Measurements from ENCODE around the gene RPA4.
"Not testable (repeated sequence)": the region's sequence is repeated elsewhere in the genome, so short reads cannot be mapped to it uniquely, and the experiment has no call there.

The RPA4 gene, protein sequence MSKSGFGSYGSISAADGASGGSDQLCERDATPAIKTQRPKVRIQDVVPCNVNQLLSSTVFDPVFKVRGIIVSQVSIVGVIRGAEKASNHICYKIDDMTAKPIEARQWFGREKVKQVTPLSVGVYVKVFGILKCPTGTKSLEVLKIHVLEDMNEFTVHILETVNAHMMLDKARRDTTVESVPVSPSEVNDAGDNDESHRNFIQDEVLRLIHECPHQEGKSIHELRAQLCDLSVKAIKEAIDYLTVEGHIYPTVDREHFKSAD

DNA sequence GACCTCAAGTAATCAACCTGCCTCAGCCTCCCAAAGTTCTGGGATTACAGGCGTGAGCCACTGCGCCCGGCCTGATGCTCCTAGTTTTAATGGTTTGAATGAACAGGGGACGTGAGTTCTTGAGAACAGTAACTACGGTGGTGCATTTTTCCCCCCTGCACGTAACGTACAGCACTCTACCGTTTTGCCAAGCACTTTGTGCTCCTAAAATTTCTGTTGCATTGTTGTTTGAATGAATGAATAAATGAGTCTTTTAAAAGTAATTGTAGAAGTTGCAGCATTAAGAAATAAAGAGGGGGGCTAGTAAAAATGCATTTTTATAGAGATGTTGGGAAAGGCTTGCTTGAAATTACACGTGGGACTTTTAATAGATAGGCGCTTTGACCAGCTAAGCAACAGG is at the start of gene RPA4:
Gene RPA4 (plus strand): TSS at position 301 of the 400 bp plus-strand sequence. CDS start 403 bp downstream, outside the sequence.
- no peak for DNase-seq

DNA sequence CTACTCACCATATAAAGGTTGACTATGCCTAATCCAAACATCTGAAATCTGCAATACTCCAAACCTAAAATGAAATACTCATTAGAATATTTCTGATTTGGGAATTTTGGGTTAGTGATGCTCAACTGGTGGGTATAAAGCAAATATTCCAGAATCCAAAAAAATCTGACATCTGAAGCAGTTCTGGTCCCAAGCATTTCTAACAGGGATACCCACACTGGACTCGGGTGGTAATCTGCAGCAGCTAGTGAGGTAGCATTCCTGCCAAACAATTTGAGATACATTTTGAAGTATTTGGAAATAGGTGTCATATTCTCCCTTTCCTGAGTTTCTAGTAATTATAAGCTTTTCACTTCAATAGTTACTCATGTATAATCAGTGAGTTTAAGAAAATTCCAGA is 49.6 kb upstream of the RPA4 start:
- DNase-seq, result no peak

GRCh38 chrX:96835660-96836289 is 47.9 kb upstream of the RPA4 start:
- DNase-seq, result no peak

DNA sequence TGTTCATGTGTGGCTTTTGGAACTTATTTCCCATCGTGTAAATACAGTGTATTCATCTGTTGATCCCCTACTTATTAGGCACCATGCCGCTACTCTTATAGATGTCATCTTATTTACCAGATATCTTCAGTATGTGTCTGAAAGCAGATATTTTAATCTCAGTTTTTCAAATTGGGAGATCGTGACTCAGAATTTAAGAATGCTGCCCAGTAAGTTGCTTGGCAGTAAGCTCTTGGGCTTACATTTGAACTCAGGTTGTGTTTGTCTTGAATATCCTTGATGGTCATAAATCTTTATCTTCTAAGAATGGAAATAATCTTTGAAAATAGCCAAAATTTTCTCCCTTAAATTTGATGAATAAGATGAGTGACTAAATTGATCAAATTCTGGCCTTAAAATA is 45.9 kb upstream of the RPA4 start:
- no peak for DNase-seq

GRCh38 chrX:96838537-96838936 is 45.2 kb upstream of the RPA4 start:
- DNase-seq, result no peak

- DNase-seq, result no peak
Measured at GRCh38 chrX:96841325-96841724, 42.4 kb upstream of the RPA4 start.

DNA sequence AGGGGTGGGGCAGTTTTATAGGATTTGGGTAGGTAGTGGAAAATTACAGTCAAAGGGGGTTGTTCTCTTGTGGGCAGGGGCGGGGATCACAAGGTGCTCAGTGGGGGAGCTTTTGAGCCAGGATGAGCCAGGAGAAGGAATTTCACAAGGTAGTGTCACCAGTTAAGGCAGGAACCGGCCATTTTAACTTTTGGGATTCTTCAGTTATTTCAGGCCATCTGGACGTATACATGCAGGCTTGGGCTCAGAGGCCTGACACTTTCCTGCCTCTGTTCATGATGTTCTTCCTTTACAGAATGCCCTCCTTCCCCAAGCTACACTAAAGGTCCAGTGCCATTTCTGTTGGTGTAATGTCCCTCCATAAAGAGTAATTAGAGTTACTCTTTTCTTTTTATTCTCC is 41.8 kb upstream of the RPA4 start:
- DNase-seq, result not testable (repeated sequence)

- no peak for DNase-seq
Measured at GRCh38 chrX:96843566-96843965, 40.1 kb upstream of the RPA4 start.

DNA sequence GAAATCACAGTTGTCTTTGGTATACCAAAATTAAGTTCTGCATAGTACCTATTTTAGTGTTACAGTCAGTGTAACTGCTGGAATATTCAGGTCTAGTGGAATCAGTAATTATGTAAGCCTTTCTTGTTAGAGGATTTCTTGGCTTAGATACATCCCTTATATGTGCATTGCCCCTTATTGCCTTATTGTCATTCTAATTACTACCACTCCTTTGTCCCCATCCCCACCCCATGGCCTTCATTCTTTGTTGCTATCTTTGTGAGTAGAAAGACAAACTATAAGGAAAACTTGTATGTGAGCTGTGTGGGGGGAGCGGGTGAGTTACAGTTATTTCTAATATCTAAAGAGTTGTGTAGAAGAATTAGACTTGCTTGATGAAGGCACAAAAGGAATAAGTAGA is 36.9 kb upstream of the RPA4 start:
- DNase-seq, result no peak

GRCh38 chrX:96859422-96859821 is 24.3 kb upstream of the RPA4 start:
- not testable (repeated sequence) for DNase-seq

GRCh38 chrX:96861218-96861617 is 22.5 kb upstream of the RPA4 start:
- DNase-seq, result no peak

GRCh38 chrX:96861661-96862060 is 22.0 kb upstream of the RPA4 start:
- DNase-seq, result no peak

DNA sequence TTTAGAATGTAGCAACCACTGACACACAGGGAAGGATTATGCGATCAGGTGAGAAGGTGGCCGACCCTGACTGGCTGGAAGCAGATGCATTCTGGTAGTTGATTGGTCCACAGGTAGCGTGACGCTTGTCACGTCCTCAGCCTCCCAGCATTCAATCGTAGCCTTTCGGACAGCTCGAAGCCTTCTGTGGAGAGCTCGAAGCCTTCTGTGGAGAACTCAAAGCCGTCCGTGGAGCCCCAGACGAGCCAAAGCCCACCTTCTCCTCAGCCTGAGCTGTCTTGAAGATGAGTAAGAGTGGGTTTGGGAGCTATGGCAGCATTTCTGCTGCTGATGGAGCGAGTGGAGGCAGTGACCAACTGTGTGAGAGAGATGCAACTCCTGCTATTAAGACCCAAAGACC is 319 bp downstream of the RPA4 start:
- DNase-seq, result no peak

GRCh38 chrX:96889726-96890125 is 6.0 kb downstream of the RPA4 start:
- DNase-seq, result no peak

- no peak for DNase-seq
Measured at GRCh38 chrX:96906741-96907140, 23.0 kb downstream of the RPA4 start.

DNA sequence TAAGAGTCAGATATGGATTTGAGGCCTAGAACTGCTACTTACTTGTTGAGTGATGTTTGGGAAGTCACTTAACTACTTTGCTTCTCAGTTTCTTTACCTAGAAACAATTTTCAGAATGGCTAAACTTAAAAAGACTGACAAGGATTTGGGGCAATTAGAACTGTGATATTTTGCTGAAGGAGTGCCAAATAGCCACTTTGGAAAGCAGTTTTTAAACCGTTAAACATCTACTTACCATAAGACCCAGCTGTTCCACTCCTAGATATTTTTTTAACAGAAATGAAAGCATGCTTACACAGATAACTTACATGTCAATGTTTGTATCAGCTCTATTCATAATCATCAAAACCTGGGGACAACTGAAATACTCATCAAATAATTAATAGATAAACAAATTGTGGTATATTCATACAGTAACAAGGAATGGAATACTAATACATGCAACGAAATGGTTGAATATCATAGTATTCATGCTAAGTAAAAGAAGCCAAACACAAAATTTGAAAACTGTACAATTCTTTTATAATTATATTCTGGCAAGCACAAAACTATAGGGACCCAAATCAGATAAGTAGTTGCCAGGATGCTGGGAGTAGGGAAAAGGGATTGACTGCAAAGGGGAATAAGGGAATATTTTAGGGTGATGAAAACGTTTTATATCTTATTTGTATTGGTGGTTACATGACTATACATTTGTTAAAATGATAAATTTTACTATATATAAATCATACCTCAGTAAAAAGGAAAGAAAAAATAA is 24.0 kb downstream of the RPA4 start:
- no peak for DNase-seq

DNA sequence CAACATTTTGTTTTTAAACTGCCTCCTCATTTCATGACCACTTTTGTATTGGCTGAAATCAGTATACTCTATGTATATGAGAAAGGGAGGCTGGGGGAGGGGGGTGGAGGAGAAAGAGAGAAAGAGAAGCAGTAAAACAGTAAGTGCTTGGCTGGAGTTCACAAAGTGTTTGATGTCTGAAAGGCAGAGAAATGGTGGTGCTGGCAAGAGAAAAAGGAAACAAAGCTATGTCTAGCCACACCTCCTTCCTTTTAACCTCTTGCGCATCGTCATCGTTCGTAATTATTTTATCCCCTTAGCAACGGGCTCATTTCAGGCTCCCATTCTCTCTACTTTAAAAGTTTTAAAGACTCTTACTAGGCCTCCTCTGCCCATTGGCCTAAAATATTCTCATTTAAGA is 25.6 kb downstream of the RPA4 start:
- no peak for DNase-seq

GRCh38 chrX:96918864-96919263 is 35.2 kb downstream of the RPA4 start:
- DNase-seq, result no peak

- DNase-seq, result no peak
Measured at GRCh38 chrX:96919672-96920071, 36.0 kb downstream of the RPA4 start.

DNA sequence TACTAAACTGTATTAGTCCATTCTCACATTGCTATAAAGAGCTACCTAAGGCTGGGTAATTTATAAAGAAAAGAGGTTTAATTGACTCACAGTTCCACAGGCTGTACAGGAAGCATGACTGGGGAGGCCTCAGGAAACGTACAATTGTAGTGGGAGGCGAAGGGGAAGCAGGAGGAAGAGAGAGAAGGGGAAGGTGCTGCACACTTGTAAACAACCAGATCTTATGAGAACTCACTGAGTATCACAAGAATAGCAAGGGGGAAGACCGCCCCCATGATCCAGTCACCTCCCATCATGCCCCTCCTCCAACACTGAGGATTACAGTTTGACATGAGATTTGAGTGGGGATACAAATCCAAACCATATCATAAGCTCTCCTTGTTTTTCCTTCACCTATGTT is 40.9 kb downstream of the RPA4 start:
- no peak for DNase-seq

DNA sequence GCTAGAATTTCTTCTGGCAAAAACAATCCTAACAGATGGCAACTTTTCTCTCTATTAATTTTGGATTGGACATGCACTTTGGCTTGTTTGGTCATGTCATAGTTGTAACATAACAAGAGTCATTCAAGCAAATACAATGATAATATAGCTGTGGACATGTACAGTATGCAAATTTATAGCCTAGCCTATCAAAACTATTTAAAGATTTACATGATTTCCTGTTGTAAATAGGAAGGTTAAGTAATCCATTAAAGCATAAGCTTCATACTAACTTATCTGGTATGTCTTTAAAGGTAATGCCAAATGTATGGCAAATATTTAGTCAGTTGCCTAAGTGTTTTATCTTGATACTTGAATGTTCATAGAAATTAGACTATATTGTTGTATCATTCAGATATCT is 45.3 kb downstream of the RPA4 start:
- DNase-seq, result no peak
